ENCODE data around the gene LRRC18.

Gene LRRC18

DNA sequence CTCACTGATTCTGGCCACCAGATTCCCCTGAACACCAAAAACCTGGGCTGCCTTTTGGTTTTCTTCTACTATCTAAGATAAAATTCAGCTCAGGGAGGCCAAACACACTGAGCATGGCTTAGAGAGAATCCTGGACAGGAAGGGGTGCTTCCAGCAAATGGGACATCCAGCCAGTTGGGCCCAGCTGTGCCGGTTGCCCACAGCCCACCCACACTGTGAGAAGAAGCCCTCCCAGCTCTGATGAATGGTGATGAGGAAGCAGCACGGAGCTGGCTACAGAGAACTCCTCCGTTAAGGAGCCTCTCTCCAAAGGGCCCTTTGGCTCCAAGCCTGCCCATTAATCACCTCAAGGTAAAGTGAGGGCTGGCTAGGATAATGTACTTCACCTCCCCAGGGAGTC is 15.9 kb downstream of the LRRC18 start:
- no peak overlapping the region for H3K4me3 ChIP-seq (ENCODE audit: low read depth in 1 of 2, low read length in 2 of 2)
- no peak overlapping the region for H3K27ac ChIP-seq (ENCODE audit: low read length)
- H3K79me2 ChIP-seq (ENCODE audit: insufficient read depth, low read length), result no peaks in the 10 kb centered on the region
- DNase-seq (no peak), ATAC-seq (ENCODE audit: insufficient read depth, low read depth) (no peak)
- no peak overlapping the region for H3K4me2 ChIP-seq (ENCODE audit: insufficient read depth, low read length)
- H4K20me1 ChIP-seq (ENCODE audit: insufficient read depth, low read length), result no peaks in the 10 kb centered on the region
- H3K27me3 ChIP-seq (ENCODE audit: insufficient read depth, low read length, poor library complexity), result peaks cover 3% of the 10 kb centered on the region
- no peaks in the 10 kb centered on the region for H3K9me3 ChIP-seq (ENCODE audit: insufficient read depth, low read length, severe bottlenecking)
- no peak for TF ChIP-seq EZH2 (IDR thresholded peaks at IDR 0.05; ENCODE audit: borderline replicate concordance, low read depth, low read length, severe bottlenecking)
- TF ChIP-seq, protein P1, sequence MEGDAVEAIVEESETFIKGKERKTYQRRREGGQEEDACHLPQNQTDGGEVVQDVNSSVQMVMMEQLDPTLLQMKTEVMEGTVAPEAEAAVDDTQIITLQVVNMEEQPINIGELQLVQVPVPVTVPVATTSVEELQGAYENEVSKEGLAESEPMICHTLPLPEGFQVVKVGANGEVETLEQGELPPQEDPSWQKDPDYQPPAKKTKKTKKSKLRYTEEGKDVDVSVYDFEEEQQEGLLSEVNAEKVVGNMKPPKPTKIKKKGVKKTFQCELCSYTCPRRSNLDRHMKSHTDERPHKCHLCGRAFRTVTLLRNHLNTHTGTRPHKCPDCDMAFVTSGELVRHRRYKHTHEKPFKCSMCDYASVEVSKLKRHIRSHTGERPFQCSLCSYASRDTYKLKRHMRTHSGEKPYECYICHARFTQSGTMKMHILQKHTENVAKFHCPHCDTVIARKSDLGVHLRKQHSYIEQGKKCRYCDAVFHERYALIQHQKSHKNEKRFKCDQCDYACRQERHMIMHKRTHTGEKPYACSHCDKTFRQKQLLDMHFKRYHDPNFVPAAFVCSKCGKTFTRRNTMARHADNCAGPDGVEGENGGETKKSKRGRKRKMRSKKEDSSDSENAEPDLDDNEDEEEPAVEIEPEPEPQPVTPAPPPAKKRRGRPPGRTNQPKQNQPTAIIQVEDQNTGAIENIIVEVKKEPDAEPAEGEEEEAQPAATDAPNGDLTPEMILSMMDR (IDR thresholded peaks at IDR 0.05; ENCODE audit: borderline replicate concordance, extremely low read depth, low read length, poor library complexity, severe bottlenecking), result no peak
- no peaks in the 10 kb centered on the region for H3K4me1 ChIP-seq (ENCODE audit: insufficient read depth, low read length)
- no peaks in the 10 kb centered on the region for H3K36me3 ChIP-seq (ENCODE audit: insufficient read depth, low read length)
- no peak overlapping the region for H2AFZ ChIP-seq (ENCODE audit: low read depth, low read length)
- no peak overlapping the region for H3K9ac ChIP-seq (ENCODE audit: low read depth, low read length)

GRCh38 chr10:48913674-48914073 is 26.0 kb downstream of the LRRC18 start:
- Histone ChIP-seq H3K79me2 (ENCODE audit: insufficient read depth, low read length) (no peaks in the 10 kb centered on the region), H3K9me3 (ENCODE audit: insufficient read depth, low read length, severe bottlenecking) (no peaks in the 10 kb centered on the region), H3K27ac (ENCODE audit: low read length) (no peak overlapping the region), H3K9ac (ENCODE audit: low read depth, low read length) (no peak overlapping the region), H3K4me3 (ENCODE audit: low read depth in 1 of 2, low read length in 2 of 2) (no peak overlapping the region), H3K36me3 (ENCODE audit: insufficient read depth, low read length) (no peaks in the 10 kb centered on the region), H4K20me1 (ENCODE audit: insufficient read depth, low read length) (no peaks in the 10 kb centered on the region), H3K4me2 (ENCODE audit: insufficient read depth, low read length) (no peak overlapping the region), H2AFZ (ENCODE audit: low read depth, low read length) (no peak overlapping the region), H3K4me1 (ENCODE audit: insufficient read depth, low read length) (no peaks in the 10 kb centered on the region), H3K27me3 (ENCODE audit: insufficient read depth, low read length, poor library complexity) (peaks cover 3% of the 10 kb centered on the region)
- no peak for ATAC-seq (ENCODE audit: insufficient read depth, low read depth)
- TF ChIP-seq, protein P1 (IDR thresholded peaks at IDR 0.05; ENCODE audit: borderline replicate concordance, extremely low read depth, low read length, poor library complexity, severe bottlenecking), result no peak
- no peak for TF ChIP-seq EZH2 (IDR thresholded peaks at IDR 0.05; ENCODE audit: borderline replicate concordance, low read depth, low read length, severe bottlenecking)
- no peak for DNase-seq

DNA sequence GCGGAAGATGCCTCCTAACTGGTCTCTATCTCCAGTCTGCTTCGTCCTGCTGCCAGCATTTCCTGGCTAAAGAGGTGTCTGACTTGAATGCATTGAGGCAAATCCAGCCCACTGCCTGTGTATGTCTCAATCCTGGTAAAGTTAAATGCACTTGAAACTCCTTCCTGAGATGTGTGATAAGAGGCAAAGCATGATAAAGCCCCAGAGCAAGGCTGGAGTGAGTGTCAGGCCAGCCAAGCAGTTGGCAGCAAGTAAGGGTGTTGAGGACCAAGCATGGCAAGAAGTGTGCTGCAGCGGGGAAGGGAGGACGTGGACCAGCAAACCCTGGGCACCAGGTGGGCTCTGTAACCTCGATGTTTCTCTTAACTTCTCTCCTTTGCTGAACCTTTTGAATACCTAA is 29.1 kb downstream of the LRRC18 start:
- H3K4me3 ChIP-seq (ENCODE audit: low read depth in 1 of 2, low read length in 2 of 2), result no peak overlapping the region
- ATAC-seq (ENCODE audit: insufficient read depth, low read depth) (no peak), DNase-seq (no peak)
- no peak for TF ChIP-seq EZH2 (IDR thresholded peaks at IDR 0.05; ENCODE audit: borderline replicate concordance, low read depth, low read length, severe bottlenecking)
- TF ChIP-seq, protein P1 (IDR thresholded peaks at IDR 0.05; ENCODE audit: borderline replicate concordance, extremely low read depth, low read length, poor library complexity, severe bottlenecking), result no peak
- H3K4me2 ChIP-seq (ENCODE audit: insufficient read depth, low read length), result no peak overlapping the region
- no peaks in the 10 kb centered on the region for H3K36me3 ChIP-seq (ENCODE audit: insufficient read depth, low read length)
- H2AFZ ChIP-seq (ENCODE audit: low read depth, low read length), result no peak overlapping the region
- H3K79me2 ChIP-seq (ENCODE audit: insufficient read depth, low read length), result no peaks in the 10 kb centered on the region
- H3K9me3 ChIP-seq (ENCODE audit: insufficient read depth, low read length, severe bottlenecking), result no peaks in the 10 kb centered on the region
- no peaks in the 10 kb centered on the region for H4K20me1 ChIP-seq (ENCODE audit: insufficient read depth, low read length)
- no peak overlapping the region for H3K9ac ChIP-seq (ENCODE audit: low read depth, low read length)
- H3K4me1 ChIP-seq (ENCODE audit: insufficient read depth, low read length), result no peaks in the 10 kb centered on the region
- H3K27me3 ChIP-seq (ENCODE audit: insufficient read depth, low read length, poor library complexity), result peaks cover under 1% of the 10 kb centered on the region
- no peak overlapping the region for H3K27ac ChIP-seq (ENCODE audit: low read length)

DNA sequence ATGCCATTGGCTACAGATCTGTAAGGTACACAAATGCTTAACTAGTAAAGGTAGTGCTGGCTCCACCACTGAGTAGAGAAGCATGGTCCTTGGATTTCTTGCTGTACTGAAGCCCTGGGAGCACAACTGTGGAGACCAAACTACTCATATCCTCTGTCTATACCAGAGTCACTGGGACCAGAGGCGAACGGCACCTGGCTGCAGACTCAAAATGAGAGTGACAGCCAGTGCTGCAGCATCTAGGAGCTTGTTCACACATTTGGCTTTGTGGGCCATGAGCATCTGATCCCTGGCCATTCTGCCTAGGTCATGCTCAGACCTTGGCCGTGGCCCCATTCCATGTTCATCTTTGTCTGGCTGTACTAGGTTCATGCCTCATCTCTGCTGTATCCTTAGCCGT is 31.9 kb downstream of the LRRC18 start:
- no peaks in the 10 kb centered on the region for H4K20me1 ChIP-seq (ENCODE audit: insufficient read depth, low read length)
- no peak overlapping the region for H2AFZ ChIP-seq (ENCODE audit: low read depth, low read length)
- no peaks in the 10 kb centered on the region for H3K9me3 ChIP-seq (ENCODE audit: insufficient read depth, low read length, severe bottlenecking)
- H3K4me2 ChIP-seq (ENCODE audit: insufficient read depth, low read length), result no peak overlapping the region
- H3K36me3 ChIP-seq (ENCODE audit: insufficient read depth, low read length), result no peaks in the 10 kb centered on the region
- no peak overlapping the region for H3K4me3 ChIP-seq (ENCODE audit: low read depth in 1 of 2, low read length in 2 of 2)
- DNase-seq, result no peak
- no peaks in the 10 kb centered on the region for H3K27me3 ChIP-seq (ENCODE audit: insufficient read depth, low read length, poor library complexity)
- H3K79me2 ChIP-seq (ENCODE audit: insufficient read depth, low read length), result no peaks in the 10 kb centered on the region
- no peak overlapping the region for H3K9ac ChIP-seq (ENCODE audit: low read depth, low read length)
- no peaks in the 10 kb centered on the region for H3K4me1 ChIP-seq (ENCODE audit: insufficient read depth, low read length)
- no peak for TF ChIP-seq EZH2 (IDR thresholded peaks at IDR 0.05; ENCODE audit: borderline replicate concordance, low read depth, low read length, severe bottlenecking)
- TF ChIP-seq, protein P1 (IDR thresholded peaks at IDR 0.05; ENCODE audit: borderline replicate concordance, extremely low read depth, low read length, poor library complexity, severe bottlenecking), result no peak
- ATAC-seq (ENCODE audit: insufficient read depth, low read depth), result no peak
- H3K27ac ChIP-seq (ENCODE audit: low read length), result no peak overlapping the region
